Sigmoid colon (tissue), 4 donors: ENCODE data around the gene G6PD.
"Not testable (repeated sequence)": the region's sequence is repeated elsewhere in the genome, so short reads cannot be mapped to it uniquely, and the experiment has no call there.

ENCODE experiments used
- CTCF ChIP-seq, 4 experiments: fragments of 450-650 bp in 3 of 4; fragments of 200-600 bp in 1 of 4; IDR thresholded peaks; one replicate each; pipeline ENCODE4 v1.5.1; 2016 to 2019; ENCODE audit warnings: antibody characterized with exemption in 4 of 4, mild to moderate bottlenecking in 3 of 4, moderate library complexity in 2 of 4
- POLR2A ChIP-seq, 2 donors: fragments of 450-650 bp; IDR thresholded peaks; one replicate each; pipeline ENCODE4 v1.6.1; 2016; ENCODE audit warnings: antibody characterized with exemption in 2 of 2, mild to moderate bottlenecking in 2 of 2, moderate library complexity in 2 of 2
- POLR2AphosphoS5 ChIP-seq, 4 donors: sonication (generic); formaldehyde crosslinking; IDR thresholded peaks; one replicate each; pipeline ENCODE4 v1.6.1; 2017; ENCODE audit warnings: antibody characterized with exemption in 4 of 4

GRCh38 chrX:154573061-154573460, 26.4 kb upstream of the G6PD start:
- TF ChIP-seq POLR2A, CTCF, POLR2AphosphoS5 (IDR thresholded peaks at IDR 0.05): not testable (repeated sequence)
